Sciatic nerve (tissue), 2 donors: ENCODE data around the gene KCNQ1. TPM values are rescaled to one million over a fixed set of nuclear protein-coding genes. Genes with fewer than 3 reads are reported as not detected.

Experiments used
- ATAC-seq: fragments of 200-7000 bp; cut with Tn5 transposase; one replicate; pipeline ENCODE4 v1.9.1; 2020; ENCODE audit warnings: mild to moderate bottlenecking, moderate library complexity
- DNase-seq: peaks from one replicate; pipeline ENCODE4 v3.0.0-alpha.2; 2020; ENCODE audit warnings: low spot score
- intact Hi-C: fragments of 100-400 bp; cut with DNase I; formaldehyde crosslinking; loops from one replicate; pipeline ENCODE4 v1.14.2; 2022
- total RNA-seq: library from RNA; stranded (reverse); fragmentation: NEBNext Ultra II Directional; extraction: Animal tissue kit (Norgen Biotek cat#: 25700); gene quantifications from one replicate; pipeline ENCODE4 v1.2.1, GENCODE V29; 2021
- donor health status: DM: no; HTN: no; CAD: no.
- donor health status: DM: no; HTN: no; CAD: no.

Gene KCNQ1
- total RNA-seq, 1 donor from 2014 or later = 6.2 TPM

DNA sequence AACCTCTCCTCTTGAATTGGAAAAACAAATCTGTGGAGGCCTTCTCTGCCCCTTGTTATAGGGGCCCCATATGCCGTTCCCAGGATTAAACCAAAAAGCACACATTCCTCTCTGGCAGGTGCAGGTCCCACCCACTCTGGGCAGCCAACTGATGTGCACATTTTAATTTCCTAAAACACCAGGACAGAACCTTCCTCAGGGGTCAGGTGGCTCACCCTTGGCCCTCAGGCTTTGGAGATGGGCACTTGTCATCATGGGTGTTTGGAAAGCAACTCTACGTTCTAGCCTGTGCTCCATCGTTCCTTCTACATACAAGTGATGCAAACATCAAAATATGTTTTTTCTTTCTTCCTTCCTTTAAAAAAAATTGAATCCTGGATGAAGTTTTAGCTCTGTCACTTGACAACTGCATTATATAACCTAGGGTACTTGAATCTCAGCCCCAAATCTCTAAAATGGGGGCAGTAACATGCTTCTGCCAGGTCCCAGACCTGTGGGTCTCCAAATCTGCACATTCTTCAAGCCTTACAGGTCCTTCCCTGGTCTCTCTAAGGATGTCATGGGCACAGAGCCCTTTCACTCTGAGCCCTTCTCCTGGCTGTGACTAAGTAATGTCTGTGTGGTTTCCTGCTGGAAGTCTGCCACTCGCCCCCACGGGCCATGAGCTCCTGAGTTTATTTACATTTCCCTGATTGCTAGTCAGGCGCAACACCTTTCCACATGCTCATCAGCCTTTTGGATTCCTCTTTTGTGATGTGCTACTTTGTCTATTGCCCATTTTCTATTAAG is 211.2 kb downstream of the KCNQ1 start:
- intact Hi-C loops = no loop called here
- DNase-seq = no peak
- ATAC-seq = no peak

DNA sequence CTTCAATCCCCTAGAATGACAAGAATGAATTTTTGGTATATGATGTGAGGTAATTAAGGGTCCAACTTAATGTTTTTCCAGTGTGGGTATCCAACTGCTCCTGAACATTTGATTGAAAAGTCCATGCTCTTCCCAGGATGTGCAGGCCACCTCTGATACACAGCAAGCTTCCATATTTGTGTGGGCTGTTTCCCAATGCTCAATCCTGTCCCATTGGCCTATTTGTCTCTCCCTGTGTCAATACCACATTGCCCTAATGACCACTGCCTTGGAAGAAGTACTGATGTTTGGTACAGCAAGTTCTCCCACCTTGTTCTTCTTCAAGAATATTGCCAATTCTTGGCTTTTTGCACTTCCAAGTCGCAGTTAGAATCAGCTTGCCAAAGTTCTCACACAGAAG is 212.1 kb downstream of the KCNQ1 start:
- intact Hi-C loops = no loop called here
- ATAC-seq = no peak
- no peak for DNase-seq

GRCh38 chr11:2657697-2658284 is 213.0 kb downstream of the KCNQ1 start:
- DNase-seq (no peak), ATAC-seq (no peak)
- intact Hi-C loops = no loop called here

GRCh38 chr11:2660357-2660939 is 215.6 kb downstream of the KCNQ1 start:
- no peak for ATAC-seq
- DNase-seq = no peak
- intact Hi-C loops = no loop called here

GRCh38 chr11:2661173-2662023 is 216.6 kb downstream of the KCNQ1 start:
- no peak for ATAC-seq
- no peak for DNase-seq
- intact Hi-C loops = no loop called here

DNA sequence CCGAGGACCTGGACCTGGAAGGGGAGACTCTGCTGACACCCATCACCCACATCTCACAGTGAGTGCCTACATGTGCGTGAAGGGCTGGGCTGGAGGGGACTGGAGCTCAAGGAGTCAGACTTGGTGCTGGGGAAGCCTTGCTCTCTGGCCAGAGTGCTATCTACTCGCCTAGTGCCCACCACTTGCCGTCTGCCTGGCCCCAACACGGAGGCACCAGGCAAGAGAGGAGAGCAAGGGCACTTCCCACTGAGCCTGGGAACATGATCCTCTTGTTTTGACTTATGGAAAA is 217.2 kb downstream of the KCNQ1 start:
- no peak for DNase-seq
- ATAC-seq = no peak
- intact Hi-C loops = no loop called here

GRCh38 chr11:2662430-2663299 is 217.9 kb downstream of the KCNQ1 start:
- intact Hi-C loops = no loop called here
- no peak for ATAC-seq
- peak; percentile 51 for DNase-seq

GRCh38 chr11:2663506-2663905 is 218.7 kb downstream of the KCNQ1 start:
- no peak for ATAC-seq
- DNase-seq = no peak
- intact Hi-C loops = no loop called here

DNA sequence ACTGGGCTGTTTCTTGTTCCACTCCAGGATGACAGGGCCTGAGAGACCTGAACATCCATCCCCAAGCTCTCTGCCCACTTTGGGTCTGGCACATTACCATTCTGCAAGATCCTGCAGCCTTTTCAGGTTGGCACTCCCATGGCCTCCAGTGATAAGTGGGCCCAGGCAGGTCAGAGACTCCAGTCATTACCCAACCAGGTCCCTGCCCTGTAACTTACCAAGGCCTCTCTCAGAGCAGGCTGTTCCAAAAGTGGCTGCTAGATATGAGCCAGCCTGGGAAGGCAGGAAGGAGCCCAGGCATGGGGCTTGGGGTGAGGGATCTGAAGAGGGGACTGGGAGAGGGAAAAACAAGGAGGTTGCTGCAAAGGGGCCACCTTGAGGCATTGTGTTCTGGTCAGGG is 219.1 kb downstream of the KCNQ1 start:
- DNase-seq = no peak
- no peak for ATAC-seq
- intact Hi-C loops = no loop called here

DNA sequence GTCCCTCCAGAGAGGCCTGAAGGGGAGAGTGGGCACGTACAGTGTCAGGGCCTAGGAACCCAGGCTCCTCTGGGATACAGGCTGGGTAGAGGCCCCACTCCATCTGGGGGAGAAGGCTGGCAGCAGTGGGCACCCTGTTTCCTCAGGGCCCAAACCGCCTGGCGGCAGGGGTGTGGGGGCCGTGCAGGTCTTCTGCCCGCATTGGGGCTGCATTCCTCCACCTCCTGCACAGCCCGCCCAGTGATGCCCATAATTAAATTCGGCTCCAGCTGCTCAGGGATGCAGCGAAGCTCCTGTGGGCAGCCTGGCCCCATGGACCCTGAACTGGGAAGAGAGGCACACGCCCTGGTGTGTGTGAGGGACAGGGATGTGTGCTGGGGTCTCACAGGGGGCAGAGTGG is 219.6 kb downstream of the KCNQ1 start:
- DNase-seq (no peak), ATAC-seq (no peak)
- intact Hi-C loops = no loop called here

GRCh38 chr11:2664791-2665525 is 220.2 kb downstream of the KCNQ1 start:
- DNase-seq (peak; percentile 48), ATAC-seq (no peak)
- intact Hi-C loops = no loop called here

DNA sequence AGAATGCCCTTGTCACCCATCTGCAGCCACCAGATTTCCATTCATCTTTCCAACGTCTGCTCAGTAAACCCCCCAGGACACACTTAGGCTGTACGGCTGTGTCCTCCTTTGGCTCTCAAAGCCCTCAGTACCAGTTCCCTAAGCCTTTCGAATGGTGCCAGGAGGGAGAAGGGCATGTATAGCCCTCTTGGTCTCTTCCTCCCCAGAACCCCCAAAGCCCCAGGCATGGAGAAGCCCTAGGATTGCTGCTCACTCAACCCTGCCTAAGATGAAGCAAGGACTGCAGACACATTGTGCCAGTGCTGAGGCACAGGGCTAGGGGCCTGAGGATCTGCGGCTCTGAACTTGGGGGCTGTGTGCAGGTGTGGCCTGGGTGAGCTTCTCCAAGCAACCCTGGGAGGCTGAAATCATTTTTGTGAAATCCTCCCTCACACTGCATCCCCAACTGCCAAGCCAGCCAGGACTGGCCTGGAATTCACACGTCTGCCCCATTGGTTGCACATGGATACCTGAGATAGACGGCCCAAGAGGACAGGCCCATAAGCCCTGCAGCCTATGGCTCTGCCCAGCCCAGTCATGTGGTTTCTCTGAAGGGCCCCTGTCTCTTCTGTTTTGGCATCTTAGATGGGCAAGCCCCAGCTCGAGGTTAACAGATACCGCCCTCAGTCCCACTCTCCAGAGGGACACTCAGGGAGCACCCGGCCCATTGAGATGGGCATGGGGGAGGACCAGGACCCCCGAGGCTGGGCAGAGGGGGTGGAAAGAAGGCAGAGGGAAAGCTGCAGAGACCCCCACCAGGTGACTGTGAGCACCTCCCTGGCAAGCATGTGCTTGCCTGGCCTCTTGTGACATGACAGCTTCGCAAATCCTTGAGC is 221.0 kb downstream of the KCNQ1 start:
- DNase-seq (no peak), ATAC-seq (no peak)
- intact Hi-C loops = no loop called here

DNA sequence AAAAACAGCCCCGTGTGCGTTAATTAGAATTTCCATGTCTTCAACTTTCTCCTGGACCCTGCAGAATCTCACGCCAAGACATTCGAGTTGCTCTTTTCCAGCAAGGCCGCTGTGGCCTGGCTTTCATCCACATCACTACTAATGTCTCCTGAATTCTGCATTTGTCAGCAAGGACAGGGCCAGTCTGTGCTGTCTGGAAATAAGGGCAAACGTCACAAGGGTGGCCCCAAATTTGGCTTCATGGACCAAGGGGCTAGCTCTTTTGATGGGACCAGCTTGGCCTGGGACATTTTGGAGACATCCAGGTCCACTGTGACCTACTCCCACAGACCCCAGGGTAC is 221.6 kb downstream of the KCNQ1 start:
- intact Hi-C loops = no loop called here
- no peak for ATAC-seq
- DNase-seq = no peak

GRCh38 chr11:2666828-2667570 is 222.2 kb downstream of the KCNQ1 start:
- no peak for DNase-seq
- intact Hi-C loops = no loop called here
- ATAC-seq = peak; percentile 70

DNA sequence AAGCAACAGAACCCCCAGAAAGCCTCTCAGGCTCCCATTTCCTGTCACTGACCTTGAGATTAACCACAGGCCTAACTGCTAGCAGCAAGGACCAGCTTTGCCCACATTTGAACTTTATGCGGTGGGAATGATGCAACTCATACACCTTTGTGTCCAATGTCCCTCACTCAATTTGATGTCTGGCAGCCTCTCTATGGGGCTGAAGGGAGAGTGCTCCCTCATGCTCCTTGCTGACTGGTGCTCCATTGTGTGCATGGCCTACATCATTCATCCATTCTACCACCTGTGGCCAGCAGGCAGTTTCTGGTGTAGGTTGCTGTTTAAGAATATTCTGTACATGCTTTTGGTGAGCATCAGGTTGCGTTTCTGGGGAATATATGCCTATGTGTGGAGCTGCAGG is 223.1 kb downstream of the KCNQ1 start:
- intact Hi-C loops = no loop called here
- ATAC-seq (no peak), DNase-seq (no peak)

- ATAC-seq (no peak), DNase-seq (no peak)
- intact Hi-C loops = no loop called here
These were observed 224.1 kb downstream of the KCNQ1 start for GRCh38 chr11:2668876-2669275.
